HK-2 (cell line): ENCODE data around the gene ABCA13.

Experiments
- DNase-seq: peaks from one replicate; pipeline ENCODE4 v3.0.0-alpha.2; 2018; ENCODE audit not compliant: unreplicated experiment

The ABCA13 gene

DNA sequence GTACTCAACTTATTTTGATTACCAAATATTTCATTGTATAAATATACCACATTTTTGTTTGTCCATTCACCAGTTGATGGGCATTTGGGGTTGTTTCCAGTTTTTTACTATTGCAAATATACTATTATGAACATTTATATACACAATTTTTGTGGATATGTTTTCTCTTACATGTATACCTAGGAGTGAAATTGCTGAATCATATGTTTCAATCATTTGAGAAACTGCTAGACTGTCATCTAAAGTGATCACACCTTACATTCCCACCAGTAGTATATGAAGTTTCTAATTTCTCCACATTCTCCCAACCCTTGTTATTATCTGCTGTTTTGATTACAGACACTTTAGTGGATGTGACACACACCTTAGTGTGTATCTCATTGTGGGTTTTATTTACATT is 257.9 kb downstream of the ABCA13 start:
- DNase-seq: no peak

DNA sequence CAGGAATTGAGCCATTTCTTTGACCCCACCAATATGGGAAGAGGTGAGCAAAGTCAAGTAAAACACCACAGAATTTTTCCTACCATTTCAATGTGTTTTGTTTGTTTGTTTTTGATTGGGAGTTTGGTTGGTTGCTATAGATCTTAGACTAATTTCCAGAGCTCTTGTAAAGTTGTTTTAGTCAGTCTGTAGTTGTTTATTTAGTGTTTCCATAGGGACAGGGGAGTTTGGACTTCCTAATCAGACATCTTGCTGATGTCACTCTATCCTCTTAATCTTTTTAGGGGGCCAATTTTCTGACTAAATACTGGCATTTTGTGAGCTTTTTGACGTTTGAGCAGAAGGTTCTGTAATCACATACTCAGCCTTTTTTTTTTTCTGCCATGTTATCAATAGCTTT is 266.9 kb downstream of the ABCA13 start:
- no peak for DNase-seq

DNA sequence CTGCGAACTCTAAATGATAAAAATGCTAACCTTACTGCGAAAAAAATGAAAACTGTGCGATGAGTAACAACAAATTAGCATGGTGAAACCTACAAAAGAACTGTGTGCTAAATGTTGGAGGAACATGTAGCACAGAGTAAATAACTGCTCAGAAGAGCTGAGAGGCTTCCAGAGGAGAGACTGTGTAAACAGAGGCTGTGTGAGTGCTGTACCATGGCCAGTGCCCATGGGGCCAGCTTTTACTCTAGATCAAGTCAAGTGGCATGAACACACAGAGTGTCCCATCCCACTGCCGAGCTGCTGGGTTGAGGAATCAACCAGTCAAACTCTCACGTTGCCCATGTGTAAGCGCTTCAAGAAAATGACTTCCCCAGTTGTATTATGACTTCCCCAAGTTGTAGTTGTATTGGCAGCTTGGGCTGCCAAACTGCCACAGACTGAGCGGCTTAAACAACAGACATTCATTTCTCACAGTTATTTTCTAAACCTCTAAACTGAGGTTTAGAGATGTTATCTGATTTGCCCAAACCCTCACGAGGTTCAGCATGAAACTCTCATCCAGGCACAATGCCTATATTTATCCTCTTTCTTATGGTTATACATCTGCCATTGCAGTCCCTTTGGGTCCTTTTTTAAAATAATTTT is 270.7 kb downstream of the ABCA13 start:
- DNase-seq: no peak

DNA sequence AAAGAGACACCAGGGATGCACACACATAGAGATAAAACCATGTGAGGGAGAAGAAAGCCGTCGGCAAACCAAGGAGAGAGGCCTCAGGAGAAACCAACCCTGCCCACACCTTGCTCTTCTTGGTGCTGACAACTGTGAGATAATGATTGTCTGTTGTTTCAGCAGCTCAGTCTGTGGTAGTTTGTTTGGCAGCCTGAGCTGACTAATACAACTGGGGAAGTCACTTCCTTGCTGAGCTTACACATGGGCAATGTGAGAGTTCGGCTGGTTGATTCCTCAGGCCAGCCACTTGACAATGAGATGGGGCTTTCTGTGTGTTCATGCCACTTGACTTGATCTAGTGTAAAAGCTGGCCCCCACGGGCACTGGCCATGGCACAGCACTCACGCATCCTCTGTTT is 271.8 kb downstream of the ABCA13 start:
- DNase-seq: no peak

DNA sequence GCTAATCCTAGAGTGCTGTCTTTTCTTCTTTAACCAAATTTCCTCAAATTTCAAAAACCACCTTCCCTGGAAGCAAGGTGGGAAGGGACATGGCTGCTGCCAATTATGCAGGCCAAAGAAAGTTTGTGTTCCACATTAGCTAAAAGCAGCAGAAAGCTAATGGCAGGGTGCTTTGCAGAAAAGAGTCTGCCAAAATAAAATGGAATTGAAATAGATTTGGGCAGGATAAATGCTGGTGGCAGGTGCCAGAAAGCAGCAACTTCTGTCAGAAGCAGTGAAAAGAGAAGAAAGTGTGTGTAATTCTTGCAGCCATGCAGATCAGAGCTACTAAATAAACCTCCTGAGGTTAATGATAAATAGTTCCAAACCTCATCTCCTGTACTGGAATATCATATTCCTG is 275.5 kb downstream of the ABCA13 start:
- DNase-seq: no peak

DNA sequence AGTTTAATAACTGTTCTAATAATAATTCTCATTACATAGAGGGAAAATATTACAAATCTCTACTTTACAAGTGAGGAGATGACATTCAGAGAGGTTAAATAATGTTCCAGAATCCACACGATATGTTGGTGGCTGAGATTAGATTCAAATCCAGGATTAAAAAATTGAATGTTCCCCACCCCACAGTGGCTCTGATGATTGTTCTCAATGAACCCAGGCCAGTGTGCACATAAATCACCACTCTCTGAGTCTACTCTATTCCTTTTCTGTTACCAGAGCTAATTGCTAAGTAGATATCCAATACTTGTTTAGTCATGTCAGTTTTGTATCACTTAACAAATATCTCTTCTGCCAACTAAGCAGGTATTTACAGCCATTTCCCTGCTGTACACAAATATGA is 281.0 kb downstream of the ABCA13 start:
- DNase-seq: no peak

DNA sequence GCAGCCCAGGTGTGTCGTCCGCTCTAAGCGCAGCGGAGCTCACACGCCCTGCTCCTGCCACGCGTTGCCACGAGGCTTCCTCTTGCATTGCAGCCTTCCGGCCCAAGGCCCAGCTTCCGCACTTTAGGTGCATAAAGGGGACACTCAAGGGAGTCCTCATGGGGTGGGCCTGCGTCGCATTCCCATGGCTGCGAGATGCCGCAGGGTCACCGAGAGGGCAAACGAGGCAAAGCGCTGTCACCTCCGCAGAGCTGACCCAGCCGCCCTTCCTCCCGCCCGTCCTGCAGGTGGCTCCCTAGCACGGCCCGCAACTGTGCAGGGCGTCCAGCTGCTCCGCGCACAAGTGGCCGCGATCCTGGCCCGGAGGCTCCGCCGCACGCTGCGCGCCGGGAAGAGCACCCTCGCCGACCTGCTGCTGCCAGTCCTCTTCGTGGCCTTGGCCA is 283.5 kb downstream of the ABCA13 start:
- DNase-seq: no peak

DNA sequence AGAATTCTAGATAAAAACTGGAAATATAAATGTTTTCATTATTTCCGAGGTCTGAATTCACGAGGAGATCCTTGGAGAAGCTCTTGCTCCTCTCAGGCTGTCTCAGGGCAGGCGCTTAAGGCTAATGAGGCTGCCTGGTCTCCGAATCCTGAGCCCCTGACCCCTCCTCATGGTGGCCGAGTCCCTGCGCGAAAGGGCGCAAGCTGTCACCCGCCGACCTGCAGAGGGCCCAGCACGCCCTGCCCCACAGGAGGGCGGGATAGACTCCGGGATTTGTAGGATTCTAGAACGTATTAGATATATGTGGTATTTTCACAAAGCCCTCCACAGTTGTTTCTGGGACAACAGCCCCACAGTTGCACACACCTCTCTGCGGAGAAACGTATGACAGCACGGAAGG is 284.1 kb downstream of the ABCA13 start:
- DNase-seq: no peak

DNA sequence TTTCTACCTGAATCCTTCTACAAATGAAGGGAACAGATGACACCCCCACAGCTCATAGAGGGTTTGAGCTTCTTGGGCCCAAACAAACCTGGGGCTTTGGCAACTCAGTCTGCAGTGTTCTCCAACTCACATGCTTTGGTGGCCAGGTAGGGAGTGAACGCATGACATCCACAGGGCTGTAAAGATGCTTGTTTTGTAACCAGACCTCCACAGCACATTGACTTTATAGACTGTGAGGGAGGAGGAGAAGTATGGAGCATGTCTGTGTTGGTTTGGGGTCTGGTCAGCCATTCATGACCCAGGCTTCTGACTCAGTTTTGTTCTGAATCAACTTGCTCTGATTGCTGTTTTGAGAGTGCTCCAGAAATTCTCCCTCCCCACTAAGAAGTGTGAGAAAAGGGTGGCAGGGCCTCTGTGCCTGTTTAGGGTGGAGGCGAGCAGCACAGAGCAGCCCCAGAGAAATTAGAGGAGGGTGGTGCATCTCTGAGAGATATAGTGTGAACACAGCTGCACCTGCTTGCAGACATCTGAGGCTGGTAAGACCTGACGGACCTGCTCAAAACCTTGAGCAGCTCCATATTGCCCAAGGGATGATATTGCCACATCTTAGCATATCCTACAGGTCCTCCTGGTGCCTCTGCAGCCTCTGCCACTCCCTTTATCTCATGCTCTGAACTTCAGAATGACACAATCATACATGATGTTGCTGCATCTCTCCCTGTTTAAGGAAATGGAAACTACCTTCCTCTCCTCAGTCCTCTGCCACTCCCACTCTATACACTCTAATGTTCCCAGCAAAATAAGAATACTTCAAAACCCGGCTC is 287.7 kb downstream of the ABCA13 start:
- DNase-seq: no peak

DNA sequence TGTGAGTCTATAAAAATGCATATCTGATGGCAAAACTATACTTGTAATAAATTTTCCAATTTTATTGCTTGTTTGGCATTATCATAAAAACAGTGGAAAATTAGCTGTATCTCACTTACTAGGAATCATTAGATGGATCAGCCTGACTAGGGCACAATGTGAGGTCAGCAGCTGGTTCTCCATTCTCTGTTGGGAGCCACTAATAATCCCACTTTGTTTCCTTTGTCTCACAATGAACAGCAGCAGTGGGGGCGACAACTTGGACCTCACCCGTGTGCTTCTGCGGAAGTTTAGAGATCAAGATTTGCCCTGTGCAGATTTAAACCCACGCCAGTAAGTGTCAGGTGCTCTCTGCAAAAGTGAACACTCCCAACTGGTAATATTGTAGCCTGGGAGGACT is 295.5 kb downstream of the ABCA13 start:
- DNase-seq: no peak

DNA sequence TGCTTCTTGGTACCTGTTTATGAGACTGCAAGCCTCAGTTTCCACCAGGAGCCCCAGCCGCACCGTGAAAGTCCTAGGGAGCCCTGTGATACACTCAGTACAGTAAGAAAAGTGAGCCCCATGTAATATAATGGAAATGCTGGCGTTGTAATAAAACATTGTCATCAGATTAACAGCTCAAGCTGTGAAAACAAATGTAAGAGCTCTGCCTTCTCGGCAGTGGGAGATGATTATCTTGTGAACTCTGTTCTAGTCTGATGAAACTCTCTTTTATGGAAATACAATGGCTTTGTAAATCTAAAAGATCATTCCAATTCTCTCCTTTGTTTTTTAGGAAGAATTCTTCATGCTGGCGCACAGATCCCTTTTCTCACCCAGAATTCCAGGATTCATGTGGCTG is 299.9 kb downstream of the ABCA13 start:
- no peak for DNase-seq

DNA sequence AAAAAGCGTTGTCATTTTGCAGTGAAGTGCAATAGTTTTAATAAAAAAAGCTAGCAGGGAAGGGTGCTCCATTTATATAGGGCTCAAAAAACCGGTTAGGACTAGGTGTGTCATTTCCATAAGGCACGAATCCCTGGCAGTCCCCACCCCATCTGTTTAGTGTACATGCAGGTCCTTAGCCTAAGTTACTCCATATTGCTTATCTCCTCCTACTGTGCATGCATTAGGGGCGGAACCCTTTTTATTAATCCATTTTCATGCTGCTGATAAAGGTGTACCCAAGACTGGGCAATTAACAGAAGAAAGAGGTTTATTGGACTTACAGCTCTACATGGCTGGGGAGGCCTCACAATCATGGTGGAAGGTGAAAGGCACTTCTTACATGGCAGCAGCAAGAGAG is 301.4 kb downstream of the ABCA13 start:
- DNase-seq: no peak

DNA sequence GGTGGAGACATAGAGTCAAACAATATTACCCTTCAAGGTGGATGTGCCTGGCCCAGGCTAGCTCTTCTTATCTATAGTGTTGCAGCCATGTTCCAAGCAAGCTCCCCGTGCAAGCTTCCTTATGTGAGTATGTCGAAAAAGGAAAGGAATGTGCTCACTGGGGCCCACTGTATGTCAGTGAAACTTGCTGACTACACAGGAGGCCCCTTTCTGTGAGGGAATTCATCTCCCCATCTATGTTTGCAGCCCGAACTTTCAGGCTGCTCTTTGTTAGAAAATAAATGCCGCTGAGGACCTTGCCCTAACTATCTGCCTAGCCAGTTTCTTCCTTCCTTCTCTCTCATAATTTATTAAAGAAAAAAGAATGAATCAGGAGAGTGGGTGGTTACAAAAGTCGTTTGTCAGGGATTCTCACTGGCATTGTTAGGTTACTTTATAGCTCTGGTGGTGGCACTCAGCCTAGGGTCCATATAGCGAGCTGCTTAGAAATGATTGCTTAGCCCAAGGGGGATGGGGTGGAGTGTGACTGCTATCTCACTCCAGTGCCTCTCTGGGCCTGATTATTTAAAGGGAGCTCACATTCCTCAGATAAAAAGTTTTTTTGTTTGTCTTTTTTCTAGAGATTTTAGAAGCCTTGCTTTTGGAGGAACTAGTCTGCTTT is 302.1 kb downstream of the ABCA13 start:
- DNase-seq: no peak

DNA sequence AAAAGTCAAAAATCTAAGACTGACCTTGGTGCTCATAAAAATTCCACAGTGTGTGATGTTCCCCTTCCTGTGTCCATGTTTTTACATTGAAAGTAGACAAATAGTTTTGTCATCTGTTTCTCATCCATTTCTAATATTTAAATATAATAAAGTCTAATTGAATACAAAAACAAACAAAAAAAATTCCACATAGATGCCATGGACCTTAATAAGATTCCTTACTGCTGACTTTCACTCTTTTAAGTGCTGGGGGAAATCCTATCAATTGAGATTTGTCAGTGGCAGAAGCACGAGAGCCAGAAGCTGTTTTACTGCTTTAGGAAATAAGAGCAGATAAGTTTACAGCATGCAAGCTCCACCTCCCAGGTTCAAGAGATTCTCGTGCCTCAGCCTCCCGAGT is 310.0 kb downstream of the ABCA13 start:
- DNase-seq: no peak

DNA sequence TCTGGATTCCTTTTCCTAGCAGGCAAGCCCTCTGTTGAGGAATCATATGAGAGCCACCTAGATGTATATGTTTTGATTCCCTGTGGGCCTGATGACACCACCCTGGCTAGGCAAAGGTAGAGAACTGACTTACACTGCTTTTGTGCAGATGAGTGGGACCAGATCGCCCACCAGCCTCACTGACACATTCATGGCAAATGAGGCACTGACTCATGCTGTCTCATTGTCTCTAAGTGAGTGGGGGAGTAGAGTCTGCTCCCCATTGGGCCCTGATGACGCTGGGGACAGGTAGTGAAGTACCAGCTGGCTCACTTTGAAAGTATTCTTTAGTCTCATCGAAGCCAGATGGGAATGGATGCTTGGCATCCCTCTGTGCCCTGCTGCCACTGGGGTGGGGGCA is 326.3 kb downstream of the ABCA13 start:
- no peak for DNase-seq

DNA sequence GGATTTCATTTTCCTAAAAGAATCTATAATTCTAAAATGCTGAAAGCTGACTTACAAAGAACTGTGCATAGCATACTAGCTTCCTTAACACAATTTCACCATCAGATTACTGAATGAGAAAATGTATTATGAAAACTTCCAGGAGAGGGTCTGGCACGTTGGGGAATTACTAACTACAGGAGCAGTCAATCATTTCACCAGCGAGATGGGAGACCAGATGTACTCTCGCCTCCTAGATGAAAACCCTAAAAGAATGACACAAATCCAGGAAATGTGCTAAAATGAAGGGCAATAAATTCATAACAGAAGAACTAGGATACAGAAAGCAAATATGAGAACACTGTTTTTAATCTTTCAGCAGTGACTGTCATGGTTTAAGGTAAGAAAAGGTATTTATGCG is 330.8 kb downstream of the ABCA13 start:
- no peak for DNase-seq

DNA sequence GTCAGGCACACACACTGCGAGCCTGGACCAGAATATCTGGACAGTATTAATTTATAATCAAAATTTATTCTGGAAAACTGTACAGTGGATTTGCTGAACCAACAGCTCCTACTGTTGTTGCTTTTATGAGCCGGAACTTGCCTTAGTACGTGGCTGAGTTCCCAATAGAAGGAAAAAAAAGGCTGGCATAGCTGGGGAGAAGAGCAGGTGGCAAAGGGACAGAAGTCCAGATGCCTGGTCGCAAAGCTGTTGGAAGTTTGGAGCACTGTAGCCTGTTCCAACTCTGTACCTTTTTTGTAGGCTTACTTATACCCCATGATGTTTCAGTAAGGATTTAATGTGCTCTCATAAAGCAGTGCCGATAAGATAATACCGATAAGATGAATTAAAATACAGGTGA is 333.8 kb downstream of the ABCA13 start:
- DNase-seq: no peak

DNA sequence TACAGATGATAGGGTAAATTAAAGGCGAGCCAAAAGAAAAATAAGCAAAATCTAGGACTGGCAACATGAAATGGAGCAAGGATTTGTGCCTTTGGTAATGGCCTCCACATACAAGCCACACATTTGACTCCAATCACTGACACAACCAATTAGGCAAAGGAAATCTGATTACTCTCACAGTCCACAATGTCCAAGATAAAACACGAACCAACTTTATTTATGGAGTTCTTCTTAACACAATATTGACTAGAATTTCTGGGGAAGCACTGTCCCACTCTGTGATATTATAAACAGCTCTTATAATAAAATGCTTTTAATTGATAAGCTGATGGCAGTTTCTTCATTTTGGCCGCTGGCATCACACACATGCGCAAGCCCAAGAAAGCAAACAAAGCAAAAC is 334.2 kb downstream of the ABCA13 start:
- no peak for DNase-seq

DNA sequence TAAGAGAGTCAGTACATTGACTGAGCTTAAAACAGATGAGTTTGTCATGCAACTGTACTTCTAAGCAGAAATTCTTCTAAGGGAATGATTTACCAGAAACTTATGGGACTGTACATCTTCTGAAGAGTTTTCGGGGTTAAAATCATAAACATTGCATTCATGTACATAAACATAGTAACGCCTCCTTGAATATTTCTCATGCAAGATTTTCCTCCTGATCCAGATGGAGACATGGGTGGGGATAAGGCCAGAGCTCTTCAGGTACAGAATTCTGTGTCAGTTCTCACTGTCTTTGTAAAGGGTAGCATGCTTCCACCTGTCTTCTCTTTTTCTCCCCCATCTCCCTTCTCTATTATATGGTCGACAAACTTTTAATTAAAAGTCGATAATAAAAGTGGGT is 335.3 kb downstream of the ABCA13 start:
- no peak for DNase-seq

DNA sequence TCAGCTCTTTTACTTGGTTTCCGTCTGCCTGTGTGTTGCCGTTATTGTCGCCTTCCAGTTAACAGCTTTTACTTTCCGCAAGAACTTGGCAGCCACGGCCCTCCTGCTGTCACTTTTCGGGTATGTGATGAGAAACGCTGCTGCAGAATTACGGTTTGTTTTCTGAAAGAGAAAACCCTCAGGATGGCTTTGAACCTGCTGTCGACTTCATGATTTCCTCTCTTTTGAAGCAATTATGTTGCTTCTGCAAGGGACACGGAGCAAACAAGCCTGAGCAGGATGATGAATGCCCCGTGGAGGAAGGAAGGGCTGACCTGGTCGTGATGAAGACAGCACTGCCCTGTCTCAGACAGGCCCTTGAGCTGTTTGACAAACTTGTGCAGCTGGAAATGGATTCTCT is 339.8 kb downstream of the ABCA13 start:
- no peak for DNase-seq

DNA sequence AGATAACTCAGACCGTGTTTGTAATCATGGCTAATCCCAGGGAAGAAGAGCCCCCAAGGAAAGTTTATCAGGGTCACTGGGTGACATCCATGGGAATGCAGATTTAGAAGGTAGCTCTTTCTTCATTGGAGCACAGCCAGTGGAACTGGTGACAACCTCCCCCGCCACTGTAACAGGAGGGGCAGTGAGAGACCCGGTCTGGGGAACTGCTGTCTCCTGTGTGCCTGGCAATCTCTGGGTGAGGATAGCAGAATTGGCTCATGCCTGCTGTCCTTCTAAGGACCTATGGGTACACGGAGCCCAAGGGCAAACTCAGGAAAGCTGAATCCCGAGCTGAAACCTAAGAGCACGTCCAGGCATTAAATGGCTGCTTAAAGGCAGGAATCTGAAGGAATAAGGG is 341.6 kb downstream of the ABCA13 start:
- no peak for DNase-seq

DNA sequence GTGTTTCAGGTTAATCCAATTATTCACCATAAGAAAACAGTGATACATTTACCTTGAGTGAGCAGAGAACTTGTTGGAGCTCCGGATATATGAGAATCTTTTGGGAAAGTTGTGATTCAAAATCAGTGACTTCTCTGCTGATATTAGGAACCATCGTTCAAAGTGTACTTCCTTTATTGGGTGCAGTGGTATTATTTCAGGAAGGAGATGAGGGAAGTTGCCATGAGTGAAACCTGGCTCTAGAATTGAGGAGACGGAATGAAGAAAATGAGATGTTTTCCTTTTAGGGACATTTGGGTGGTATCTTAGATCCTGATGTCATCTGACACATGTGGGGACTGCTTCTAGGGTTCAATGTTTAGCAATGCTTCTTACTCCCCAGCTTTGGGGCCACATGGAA is 343.9 kb downstream of the ABCA13 start:
- DNase-seq: no peak

DNA sequence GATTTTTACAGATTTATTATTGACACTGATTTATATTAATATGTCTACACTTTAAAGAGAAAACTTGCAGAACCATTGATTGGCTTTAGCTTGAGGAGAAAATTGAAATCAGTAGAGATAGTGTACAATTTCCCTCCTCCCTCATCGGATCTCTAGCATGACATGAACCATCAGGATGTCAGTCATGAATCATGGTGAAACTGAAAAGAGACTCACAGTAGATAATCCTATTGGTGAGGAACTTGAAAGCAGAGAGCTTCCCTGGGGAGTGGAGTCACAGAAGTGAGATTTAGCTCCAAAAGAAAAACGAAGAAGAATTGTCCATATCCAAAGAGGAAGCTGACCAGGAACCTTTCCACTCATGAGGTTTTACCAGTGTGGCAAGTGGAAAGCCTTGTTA is 346.8 kb downstream of the ABCA13 start:
- DNase-seq: no peak
